ENCODE data around the gene LRRC75A. TPM values are rescaled to one million over a fixed set of nuclear protein-coding genes. Genes with fewer than 3 reads are reported as not detected.

Gene LRRC75A
- total and polyA plus RNA-seq, 2 of the 13 experiments (the other 11 are each of a cell fraction or from before 2014, with no cell fraction given) = 0.03 TPM; not detected in 1

DNA sequence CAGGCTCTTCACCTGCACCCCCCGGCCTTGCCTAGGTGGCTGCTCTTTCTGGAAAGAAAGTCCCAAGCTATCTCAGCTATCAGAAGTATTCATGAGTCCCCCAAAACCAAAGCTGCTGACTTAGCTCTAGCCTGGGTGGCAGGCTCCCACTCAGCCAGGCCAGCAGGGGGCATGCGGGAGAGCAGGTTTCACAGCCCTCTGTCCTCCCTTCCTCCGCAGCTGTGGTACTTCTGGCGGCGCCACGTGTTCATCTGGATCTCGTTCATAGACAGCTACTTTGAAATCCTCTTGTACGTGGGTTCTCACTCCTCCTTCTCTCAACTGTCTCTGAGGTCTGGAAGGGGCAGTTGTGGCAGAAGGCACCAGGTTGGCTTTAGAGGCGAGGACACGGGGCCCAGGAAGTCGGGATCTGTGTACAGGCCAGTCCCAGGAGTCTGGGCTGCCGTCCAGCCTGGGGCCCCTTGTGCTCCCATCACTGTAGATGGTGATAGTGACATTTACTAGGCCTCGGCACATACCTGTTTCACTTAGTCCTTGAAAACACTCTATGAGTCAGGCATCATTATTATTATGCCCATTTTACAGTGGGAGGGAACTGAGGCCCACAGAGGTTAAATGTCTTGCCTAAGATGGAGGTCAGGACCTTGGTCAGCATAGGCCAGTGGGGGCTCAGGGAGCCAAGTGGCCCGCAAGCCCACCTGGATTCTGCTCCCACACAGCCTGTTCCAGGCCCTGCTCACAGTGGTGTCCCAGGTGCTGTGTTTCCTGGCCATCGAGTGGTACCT, 63.7 kb downstream of the LRRC75A start (continued):
- no peak for TF ChIP-seq SAFB2 (CRISPR knock-in tag; IDR thresholded peaks at IDR 0.05; ENCODE audit: borderline replicate concordance, low read depth)
- TF ChIP-seq CREB1 (IDR thresholded peaks at IDR 0.05) = no peak
- no peak for TF ChIP-seq CREB1 (CRISPR knock-in tag; IDR thresholded peaks at IDR 0.05)
- TF ChIP-seq, protein P1, sequence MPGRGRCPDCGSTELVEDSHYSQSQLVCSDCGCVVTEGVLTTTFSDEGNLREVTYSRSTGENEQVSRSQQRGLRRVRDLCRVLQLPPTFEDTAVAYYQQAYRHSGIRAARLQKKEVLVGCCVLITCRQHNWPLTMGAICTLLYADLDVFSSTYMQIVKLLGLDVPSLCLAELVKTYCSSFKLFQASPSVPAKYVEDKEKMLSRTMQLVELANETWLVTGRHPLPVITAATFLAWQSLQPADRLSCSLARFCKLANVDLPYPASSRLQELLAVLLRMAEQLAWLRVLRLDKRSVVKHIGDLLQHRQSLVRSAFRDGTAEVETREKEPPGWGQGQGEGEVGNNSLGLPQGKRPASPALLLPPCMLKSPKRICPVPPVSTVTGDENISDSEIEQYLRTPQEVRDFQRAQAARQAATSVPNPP (CRISPR knock-in tag; IDR thresholded peaks at IDR 0.05) = peak; percentile 52; the same call in 1 of the 2 replicates
- peak; percentile 26; the same call in 1 of the 2 replicates for TF ChIP-seq ELF1 (CRISPR knock-in tag; IDR thresholded peaks at IDR 0.05)
- TF ChIP-seq HHEX (CRISPR knock-in tag; IDR thresholded peaks at IDR 0.05) = no peak
- no peak; the same call in 1 of the 2 replicates for TF ChIP-seq ZNF563 (CRISPR knock-in tag; IDR thresholded peaks at IDR 0.05)

DNA sequence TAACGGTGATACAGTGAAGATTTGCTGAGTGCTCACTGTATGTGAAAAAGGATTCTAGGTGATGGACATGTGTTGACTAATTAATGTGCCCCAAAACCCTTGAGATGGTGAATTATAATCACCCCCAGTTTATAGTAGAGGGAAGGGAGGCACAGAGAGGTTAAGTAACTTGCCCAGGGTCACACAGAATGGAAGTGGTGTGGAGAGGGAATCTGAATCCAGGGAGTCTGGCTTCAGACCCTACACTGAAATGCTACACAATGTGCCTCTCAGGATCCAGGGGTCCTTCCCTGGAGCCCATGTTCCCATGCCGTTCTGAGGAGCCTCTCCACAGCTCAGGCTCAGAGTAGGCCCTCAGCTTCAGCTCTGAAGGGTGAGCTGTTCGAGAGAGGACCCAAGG, 65.0 kb downstream of the LRRC75A start:
- H3K9me3 ChIP-seq (ENCODE audit: low read length) = no peaks in the 10 kb centered on the region
- no peak overlapping the region for H3K4me2 ChIP-seq (ENCODE audit: low read depth, low read length)
- no peak overlapping the region for H3K4me3 ChIP-seq (replicated peaks in 1 of 3; ENCODE audit: insufficient read depth in 1 of 3, low read depth in 2 of 3, low read length in 3 of 3)
- FAIRE-seq (no peak), DNase-seq (ENCODE audit: low spot score) (no peak), ATAC-seq (no peak)
- 100% methylated on average over 3 of the region's 3 CpGs for WGBS (ENCODE audit: low lambda C conversion rate)
- H3K27ac ChIP-seq (ENCODE audit: extremely low read length, insufficient read depth, low read length) = no peak overlapping the region
- H3K4me1 ChIP-seq (ENCODE audit: insufficient read depth, low read length) = peaks cover 37% of the 10 kb centered on the region
- ChIA-PET POLR2A (interaction anchor here (1.4 to 7.3 kb wide), 4 partner anchors 8 to 109 kb away, joined by 5 to 159 read pairs (median 13); no protein-coding TSS in a partner anchor), CTCF (ENCODE audit: low intra/inter-chr PET ratio, low total read pairs) (no interaction called here)
- TF ChIP-seq ZNF768 (CRISPR knock-in tag; IDR thresholded peaks at IDR 0.05) (peak; percentile 89), ZNF326 (CRISPR knock-in tag; IDR thresholded peaks at IDR 0.05; ENCODE audit: borderline replicate concordance) (no peak)
- TF ChIP-seq, protein P2, sequence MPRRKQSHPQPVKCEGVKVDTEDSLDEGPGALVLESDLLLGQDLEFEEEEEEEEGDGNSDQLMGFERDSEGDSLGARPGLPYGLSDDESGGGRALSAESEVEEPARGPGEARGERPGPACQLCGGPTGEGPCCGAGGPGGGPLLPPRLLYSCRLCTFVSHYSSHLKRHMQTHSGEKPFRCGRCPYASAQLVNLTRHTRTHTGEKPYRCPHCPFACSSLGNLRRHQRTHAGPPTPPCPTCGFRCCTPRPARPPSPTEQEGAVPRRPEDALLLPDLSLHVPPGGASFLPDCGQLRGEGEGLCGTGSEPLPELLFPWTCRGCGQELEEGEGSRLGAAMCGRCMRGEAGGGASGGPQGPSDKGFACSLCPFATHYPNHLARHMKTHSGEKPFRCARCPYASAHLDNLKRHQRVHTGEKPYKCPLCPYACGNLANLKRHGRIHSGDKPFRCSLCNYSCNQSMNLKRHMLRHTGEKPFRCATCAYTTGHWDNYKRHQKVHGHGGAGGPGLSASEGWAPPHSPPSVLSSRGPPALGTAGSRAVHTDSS (CRISPR knock-in tag; conservative IDR thresholded peaks at IDR 0.05) = no peak
- TF ChIP-seq, protein P3, sequence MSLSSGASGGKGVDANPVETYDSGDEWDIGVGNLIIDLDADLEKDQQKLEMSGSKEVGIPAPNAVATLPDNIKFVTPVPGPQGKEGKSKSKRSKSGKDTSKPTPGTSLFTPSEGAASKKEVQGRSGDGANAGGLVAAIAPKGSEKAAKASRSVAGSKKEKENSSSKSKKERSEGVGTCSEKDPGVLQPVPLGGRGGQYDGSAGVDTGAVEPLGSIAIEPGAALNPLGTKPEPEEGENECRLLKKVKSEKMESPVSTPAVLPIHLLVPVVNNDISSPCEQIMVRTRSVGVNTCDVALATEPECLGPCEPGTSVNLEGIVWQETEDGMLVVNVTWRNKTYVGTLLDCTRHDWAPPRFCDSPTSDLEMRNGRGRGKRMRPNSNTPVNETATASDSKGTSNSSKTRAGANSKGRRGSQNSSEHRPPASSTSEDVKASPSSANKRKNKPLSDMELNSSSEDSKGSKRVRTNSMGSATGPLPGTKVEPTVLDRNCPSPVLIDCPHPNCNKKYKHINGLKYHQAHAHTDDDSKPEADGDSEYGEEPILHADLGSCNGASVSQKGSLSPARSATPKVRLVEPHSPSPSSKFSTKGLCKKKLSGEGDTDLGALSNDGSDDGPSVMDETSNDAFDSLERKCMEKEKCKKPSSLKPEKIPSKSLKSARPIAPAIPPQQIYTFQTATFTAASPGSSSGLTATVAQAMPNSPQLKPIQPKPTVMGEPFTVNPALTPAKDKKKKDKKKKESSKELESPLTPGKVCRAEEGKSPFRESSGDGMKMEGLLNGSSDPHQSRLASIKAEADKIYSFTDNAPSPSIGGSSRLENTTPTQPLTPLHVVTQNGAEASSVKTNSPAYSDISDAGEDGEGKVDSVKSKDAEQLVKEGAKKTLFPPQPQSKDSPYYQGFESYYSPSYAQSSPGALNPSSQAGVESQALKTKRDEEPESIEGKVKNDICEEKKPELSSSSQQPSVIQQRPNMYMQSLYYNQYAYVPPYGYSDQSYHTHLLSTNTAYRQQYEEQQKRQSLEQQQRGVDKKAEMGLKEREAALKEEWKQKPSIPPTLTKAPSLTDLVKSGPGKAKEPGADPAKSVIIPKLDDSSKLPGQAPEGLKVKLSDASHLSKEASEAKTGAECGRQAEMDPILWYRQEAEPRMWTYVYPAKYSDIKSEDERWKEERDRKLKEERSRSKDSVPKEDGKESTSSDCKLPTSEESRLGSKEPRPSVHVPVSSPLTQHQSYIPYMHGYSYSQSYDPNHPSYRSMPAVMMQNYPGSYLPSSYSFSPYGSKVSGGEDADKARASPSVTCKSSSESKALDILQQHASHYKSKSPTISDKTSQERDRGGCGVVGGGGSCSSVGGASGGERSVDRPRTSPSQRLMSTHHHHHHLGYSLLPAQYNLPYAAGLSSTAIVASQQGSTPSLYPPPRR (CRISPR knock-in tag; IDR thresholded peaks at IDR 0.05; ENCODE audit: borderline replicate concordance) = 0 out of 2 replicates have a peak, but pooled peaks have one; percentile 4
- H4K20me1 ChIP-seq (ENCODE audit: insufficient read depth, low read length) = no peaks in the 10 kb centered on the region
- no peaks in the 10 kb centered on the region; a peak in 1 of 5 replicates for H3K36me3 ChIP-seq (replicated peaks in 1 of 2; ENCODE audit: control insufficient read depth in 1 of 2, insufficient read depth in 2 of 2, low read length in 2 of 2)
- H3K27me3 ChIP-seq (ENCODE audit: control insufficient read depth in 1 of 2, insufficient read depth in 2 of 2, low read length in 2 of 2) = no peaks in the 10 kb centered on the region
- in situ Hi-C loops (cut with HindIII; ENCODE audit: extremely low pct_ligation_motif_present, low pct_unique_long_range_greater_than_20kb) (loop anchor here (5.0 kb wide), 1 partner anchor 140 kb away; no protein-coding TSS in a partner anchor), intact Hi-C loops (cut with micrococcal nuclease; ENCODE audit: unreplicated experiment) (no loop called here)
- BruUV-seq (replicated peaks) = no TSS peak
- H2AFZ ChIP-seq (ENCODE audit: low read length) = no peak overlapping the region
- no peak overlapping the region for H3K9ac ChIP-seq (ENCODE audit: insufficient read depth, low read depth, low read length)
- H3K79me2 ChIP-seq (ENCODE audit: insufficient read depth, low read length) = no peaks in the 10 kb centered on the region
